Activated CD4-positive, alpha-beta T cell treated with anti-CD3 and anti-CD28 coated beads for 4 hours (primary cell): ENCODE measurements around the gene SMIM7.
"Not testable (repeated sequence)": the region's sequence is repeated elsewhere in the genome, so short reads cannot be mapped to it uniquely, and the experiment has no call there.

ENCODE experiments used
- DNase-seq, 2 donors: peaks; one replicate each; pipeline ENCODE4 v3.0.0-alpha.2; 2020

The SMIM7 gene

DNA sequence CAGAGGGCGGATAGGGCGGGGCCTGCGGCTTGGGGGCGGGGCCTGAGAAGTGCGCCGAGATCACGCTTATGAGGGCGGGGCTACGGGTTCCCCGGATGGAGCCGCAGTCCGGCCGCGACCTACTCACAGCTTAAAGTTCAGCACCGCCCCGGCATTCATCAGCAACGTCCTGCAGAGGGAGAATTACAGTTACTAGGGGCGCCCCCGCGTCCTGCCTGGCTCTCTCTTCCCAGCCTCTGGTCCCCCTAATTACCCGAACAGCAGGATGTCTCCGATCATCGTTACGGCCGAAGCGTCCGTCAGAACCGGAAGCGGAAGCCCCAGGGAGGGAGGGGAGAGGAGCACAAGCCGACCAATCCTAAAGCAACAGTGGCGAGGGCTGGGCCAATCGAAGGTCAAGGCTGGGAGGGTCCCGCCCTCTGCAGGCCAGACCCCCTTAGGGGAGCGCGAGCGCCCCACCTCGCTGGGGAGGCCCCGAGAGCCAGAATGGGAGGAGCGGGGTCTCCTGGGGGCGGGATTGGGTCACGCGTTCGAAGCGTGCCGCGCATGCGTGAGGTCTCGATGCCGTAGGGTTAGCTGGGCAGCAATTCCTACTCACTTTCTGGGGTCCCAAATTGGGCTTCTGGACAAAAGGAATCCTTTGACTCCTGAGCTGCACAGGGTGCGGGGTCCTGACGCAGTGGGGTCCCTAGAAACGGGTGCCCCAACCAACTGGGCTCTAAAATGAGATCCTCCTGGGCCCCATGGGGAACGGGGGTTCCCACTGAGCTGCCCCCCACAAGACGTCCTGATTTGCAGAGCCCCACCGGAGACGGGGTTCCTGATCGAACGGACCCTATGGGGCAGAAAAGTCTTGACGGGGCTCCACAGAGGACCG, at the start of gene SMIM7:
SMIM7 (minus strand) TSS at position 313 of the 877 bp plus-strand sequence; CDS start at position 279, 34 bp downstream.
- DNase-seq: peak; percentile 98 to 99

- DNase-seq: no peak
Observed at GRCh38 chr19:16703677-16704076, 43.7 kb upstream of the SMIM7 start.

GRCh38 chr19:16702123-16702522, 42.2 kb upstream of the SMIM7 start:
- DNase-seq: no peak

DNA sequence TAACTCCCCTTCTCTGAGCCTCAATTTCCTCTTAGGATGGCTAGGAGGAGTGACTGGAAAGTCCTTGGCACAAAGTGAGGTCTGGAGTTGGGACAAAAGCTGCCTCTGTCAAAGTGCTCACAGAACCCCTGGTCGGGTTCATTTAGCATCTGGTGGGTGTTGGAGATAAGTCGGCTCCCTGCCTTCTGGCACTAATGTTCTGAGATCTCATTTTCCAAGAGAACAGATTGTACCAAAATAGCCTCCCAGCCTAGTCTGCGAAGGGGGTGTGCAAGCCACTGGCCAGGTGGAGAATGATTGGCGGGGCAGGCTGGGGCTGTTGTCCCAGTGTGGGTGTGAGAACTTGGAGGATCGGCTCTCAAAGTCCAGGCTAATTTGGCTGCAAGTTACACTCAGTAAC, 39.0 kb upstream of the SMIM7 start:
- no peak for DNase-seq

DNA sequence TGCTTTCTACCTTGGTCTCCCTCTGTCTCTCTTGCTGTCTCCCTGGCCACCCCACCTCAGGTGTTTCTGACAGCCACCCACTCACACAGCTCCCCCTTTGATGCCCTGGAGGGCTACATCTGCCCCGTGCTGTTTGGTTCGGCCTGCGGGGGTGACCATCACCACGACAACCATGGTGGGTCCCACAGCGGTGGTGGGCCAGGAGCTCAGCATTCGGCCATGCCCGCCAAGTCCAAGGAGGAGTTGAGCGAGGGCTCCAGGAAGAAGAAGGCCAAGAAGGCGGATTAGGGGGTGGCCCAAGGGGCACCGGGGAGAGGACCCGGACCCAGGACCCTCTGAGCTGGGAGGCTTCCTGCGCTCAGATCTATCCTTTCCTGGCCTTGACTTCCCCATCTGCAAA, 28.1 kb upstream of the SMIM7 start:
- DNase-seq: no peak

DNA sequence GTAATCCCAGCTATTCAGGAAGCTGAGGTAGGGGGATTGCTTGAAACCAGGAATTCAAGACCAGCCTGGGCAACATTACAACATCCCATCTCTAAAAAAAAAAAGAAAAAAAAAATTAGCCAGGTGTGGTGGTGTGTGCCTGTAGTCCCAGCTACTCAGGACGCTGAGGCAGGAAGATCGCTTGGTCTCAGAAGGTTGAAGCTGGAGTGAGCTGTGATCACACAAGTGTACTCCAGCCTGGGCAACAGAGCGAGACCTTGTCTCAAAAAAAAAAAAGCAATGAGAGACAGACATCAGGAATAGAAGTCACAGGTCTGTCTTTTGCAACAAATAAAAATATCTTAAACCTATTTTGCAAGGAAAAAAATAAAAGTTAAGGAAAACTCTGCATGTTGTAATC, 24.3 kb upstream of the SMIM7 start:
- no peak for DNase-seq

DNA sequence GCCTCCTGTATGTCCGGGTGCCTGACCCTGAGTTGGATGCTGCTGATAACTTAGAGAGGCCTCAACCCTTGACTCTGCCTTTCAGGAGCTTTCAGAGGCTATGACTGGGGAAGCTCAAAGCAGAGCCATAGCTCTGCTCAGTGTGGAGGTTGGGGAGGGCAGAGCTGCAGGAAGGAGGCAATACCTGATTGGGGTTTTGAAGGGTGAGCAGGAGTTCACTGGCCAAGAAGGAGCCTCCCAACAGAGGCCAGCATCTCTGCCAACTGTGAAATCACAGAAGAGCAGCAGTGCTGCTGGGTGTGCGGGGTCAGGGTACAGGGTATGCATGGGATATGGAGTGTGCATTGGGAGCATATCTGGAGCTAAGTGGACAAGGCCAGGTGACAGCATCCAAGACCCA, 22.6 kb upstream of the SMIM7 start:
- DNase-seq: no peak

DNA sequence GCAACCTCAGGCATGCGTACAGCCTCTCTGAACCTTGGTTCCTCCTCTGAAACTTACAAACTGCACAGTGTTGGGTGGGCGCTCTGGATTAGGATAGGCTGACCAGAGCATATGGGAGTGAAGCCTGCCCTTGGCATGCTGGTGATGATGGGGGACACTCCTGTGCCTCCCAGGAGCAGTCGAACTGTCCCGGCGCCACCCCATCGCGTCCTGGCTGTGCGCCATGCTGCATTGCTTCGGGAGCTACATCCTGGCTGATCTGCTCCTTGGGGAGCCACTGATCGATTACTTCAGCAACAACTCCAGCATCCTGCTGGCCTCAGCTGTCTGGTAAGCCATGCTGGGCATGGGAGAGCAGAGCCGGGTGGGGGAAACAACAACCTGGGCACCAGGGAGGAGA, 19.9 kb upstream of the SMIM7 start:
- DNase-seq: no peak

DNA sequence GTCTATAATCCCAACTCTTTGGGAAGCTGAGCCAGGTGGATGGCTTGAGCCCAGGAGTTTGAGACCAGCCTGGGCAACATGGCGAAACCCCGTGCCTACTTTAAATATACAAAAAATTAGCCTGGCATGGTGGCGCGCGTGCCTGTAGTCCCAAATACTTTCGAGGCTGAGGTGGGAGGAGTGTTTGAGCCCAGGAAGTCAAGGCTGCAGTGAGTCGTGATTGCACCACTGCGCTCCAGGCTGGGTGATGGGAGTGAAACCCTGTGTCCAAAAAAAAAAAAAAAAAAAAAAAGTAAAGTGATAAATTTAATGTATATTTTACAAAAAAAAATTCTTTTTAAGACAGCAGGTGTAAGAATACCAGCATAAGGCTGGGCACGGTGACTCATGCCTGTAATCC, 18.6 kb upstream of the SMIM7 start:
- no peak for DNase-seq

DNA sequence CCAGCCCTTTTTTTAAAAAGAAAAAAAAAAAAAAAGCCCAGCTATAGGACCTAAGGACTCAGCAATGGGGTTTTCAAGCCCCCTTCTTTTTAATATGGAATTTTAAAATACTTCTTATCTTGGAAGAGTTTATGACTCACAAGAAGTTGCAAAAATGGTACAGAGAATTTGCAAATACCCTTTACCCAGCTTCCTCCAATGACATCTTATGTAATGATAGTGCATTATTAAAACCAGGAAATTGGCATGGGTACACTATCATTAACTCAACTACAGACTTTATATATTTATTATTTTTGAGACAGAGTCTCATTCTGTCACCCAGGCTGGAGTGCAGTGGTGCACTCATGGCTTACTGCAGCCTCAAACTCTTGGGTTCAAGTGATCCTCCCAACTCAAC, 17.1 kb upstream of the SMIM7 start:
- no peak for DNase-seq

- no peak for DNase-seq
Observed at GRCh38 chr19:16676101-16676798, 16.3 kb upstream of the SMIM7 start.

DNA sequence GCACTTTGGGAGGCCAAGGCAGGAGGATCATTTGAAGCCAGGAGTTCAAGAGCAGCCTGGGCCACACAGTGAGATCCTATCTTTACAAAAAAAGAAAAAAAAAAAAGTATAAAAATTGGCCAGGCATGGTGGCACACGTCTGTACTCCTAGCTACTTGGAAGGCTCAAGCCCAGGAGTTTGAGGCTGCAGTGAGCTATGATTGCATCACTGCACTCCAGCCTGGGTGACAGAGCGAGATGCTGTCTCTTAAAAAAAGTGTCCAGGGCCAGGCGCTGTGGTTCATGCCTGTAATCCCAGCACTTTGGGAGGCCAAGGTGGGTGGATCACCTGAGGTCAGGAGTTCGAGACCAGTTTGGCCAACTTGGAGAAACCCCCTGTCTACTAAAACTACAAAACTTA, 13.9 kb upstream of the SMIM7 start:
- DNase-seq: not testable (repeated sequence)

GRCh38 chr19:16673231-16673630, 13.3 kb upstream of the SMIM7 start:
- no peak for DNase-seq

GRCh38 chr19:16671652-16672274, 11.8 kb upstream of the SMIM7 start:
- no peak for DNase-seq

DNA sequence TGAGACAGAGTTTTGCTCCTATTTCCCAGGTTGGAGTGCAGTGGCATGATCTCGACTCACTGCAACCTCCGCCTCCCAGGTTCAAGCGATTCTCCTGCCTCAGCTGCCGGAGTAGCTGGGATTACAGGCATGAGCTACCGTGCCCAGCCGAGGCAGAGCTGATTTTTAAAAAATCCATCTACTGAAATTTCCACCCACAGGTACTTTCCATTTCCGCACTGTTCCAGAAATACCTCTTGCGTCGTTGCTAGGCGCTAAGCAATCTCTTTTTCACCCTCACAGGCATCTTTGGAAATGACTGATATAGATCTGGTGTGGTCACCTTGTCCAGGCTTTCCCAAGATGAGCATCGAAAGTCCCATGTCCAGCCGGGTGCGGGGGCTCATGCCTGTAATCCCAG, 10.3 kb upstream of the SMIM7 start:
- no peak for DNase-seq

GRCh38 chr19:16668702-16669101, 8.8 kb upstream of the SMIM7 start:
- DNase-seq: not testable (repeated sequence)

DNA sequence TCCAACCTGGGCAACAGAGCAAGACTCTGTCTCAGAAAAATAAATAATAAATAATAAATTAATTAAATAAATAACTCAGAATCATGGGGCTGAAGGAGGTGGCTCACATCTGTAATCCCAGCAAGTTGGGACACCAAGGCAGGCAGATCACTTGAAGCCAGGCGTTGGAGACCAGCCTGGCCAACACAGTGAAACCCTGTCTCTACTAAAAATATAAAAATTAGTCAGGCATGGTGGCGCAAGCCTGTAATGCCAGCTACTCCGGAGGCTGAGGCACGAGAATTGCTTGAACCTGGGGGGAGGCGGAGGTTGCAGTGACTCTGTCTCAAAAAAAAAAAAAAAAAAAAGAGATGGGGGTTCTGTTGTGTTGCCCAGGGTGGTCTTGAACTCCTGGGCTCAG, 8.2 kb upstream of the SMIM7 start:
- no peak for DNase-seq

DNA sequence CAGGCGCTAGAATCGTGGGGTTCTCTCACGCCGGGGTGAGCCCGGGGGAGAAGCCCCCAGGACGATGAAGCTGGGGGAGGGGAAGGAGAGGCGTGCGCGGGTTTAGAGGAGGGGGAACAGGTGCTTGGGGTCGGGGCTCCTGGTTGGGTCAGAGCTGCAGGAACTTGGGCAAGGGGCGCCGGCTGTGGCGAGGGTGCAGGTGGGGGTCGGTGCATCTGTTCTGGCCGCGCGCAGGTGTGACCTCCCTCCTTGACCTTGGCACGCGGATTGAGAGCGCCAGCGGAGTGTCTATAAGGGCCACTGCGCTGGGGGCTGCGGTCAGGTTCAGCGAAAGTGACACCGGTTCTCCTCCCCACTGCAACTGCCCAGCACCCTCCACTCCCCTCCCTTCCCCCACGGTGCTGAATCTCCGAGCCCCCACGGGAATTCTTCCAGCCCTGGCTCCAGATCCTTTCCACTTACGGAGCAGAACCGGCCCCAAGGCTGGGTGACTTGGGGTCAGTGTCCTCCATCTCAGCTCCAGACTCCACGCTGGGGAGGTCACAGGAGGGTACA, 1.6 kb upstream of the SMIM7 start:
- DNase-seq: peak in 1 of 2 donors; percentile 7

- DNase-seq: peak; percentile 32 to 47
Observed at GRCh38 chr19:16660763-16661479, 977 bp upstream of the SMIM7 start, which contains the start of gene TMEM38A. TMEM38A (plus strand) TSS chr19:16661139; CDS start chr19:16661218, 79 bp downstream.

GRCh38 chr19:16659464-16659831, 496 bp downstream of the SMIM7 start:
- DNase-seq: no peak

DNA sequence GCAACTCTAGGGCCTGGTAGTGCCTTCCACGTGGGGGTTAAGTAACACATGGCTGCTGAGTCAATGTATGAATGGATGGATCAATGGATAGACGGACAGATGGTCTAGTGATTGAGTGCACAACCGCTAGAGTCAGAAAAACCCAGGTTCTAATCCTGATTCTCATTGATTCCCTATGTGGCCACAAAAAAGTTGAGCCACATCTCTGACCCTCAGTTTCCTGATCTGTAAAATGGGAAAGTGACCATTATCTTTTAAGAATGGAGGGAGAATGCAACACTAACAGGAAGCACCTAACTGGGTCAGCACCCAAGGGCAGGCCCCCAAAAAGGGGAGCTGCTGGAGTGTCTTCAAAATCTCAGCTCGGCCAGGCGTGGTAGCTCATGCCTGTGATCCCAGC, 2.6 kb downstream of the SMIM7 start:
- no peak for DNase-seq

GRCh38 chr19:16655727-16656126, 4.2 kb downstream of the SMIM7 start:
- no peak for DNase-seq

GRCh38 chr19:16654627-16655026, 5.3 kb downstream of the SMIM7 start:
- DNase-seq: no peak
